ENCODE data around the gene TBC1D32.

Gene TBC1D32

DNA sequence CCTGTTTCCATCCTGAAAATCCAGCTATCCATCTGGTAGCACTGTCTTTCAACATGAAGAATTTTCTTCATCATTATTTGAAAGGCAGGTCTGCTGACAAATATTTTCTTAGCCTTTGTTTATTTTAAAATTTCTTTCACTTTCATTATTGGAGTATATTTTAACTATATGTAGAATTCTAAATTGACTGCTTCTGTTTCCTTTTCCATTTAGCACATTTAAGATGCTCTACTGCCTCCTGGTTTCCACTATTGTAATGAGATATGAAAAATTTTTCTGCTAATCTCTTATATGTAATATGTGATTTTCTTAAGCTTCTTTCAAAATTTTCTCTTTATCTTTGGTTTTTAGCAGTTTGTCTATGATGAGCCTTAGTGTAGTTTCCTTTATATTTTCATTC is 97.3 kb downstream of the TBC1D32 start:
- Histone ChIP-seq H3K9me2 (replicated peaks; ENCODE audit: low read depth, low read length) (no peaks in the 10 kb centered on the region), H3K9me3 (ENCODE audit: insufficient read depth, low read depth, low read length) (no peaks in the 10 kb centered on the region), H3K4me3 (ENCODE audit: low read length, poor library complexity, severe bottlenecking) (no peak overlapping the region), H3K36me3 (ENCODE audit: insufficient read depth, low read length) (peaks cover 10% of the 10 kb centered on the region; the same call in 1 of the 2 replicates), H3K79me2 (ENCODE audit: insufficient read depth, low read length) (no peaks in the 10 kb centered on the region), H3K4me1 (ENCODE audit: insufficient read depth, low read length, poor library complexity, severe bottlenecking) (no peaks in the 10 kb centered on the region), H3K27me3 (ENCODE audit: insufficient read depth, low read length, poor library complexity, severe bottlenecking) (no peaks in the 10 kb centered on the region), H4K20me1 (ENCODE audit: insufficient read depth, low read length, poor library complexity, severe bottlenecking) (no peaks in the 10 kb centered on the region), H2AFZ (ENCODE audit: low read length) (no peak overlapping the region), H3K9ac (ENCODE audit: low read depth, low read length, poor library complexity, severe bottlenecking) (no peak overlapping the region), H3K4me2 (ENCODE audit: low read depth, low read length, poor library complexity, severe bottlenecking) (no peak overlapping the region), H3F3A (ENCODE audit: low read depth) (no peaks in the 10 kb centered on the region)
- TF ChIP-seq, protein P1, sequence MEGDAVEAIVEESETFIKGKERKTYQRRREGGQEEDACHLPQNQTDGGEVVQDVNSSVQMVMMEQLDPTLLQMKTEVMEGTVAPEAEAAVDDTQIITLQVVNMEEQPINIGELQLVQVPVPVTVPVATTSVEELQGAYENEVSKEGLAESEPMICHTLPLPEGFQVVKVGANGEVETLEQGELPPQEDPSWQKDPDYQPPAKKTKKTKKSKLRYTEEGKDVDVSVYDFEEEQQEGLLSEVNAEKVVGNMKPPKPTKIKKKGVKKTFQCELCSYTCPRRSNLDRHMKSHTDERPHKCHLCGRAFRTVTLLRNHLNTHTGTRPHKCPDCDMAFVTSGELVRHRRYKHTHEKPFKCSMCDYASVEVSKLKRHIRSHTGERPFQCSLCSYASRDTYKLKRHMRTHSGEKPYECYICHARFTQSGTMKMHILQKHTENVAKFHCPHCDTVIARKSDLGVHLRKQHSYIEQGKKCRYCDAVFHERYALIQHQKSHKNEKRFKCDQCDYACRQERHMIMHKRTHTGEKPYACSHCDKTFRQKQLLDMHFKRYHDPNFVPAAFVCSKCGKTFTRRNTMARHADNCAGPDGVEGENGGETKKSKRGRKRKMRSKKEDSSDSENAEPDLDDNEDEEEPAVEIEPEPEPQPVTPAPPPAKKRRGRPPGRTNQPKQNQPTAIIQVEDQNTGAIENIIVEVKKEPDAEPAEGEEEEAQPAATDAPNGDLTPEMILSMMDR (conservative IDR thresholded peaks at IDR 0.05; ENCODE audit: low read length), result no peak
- no peak for TF ChIP-seq EZH2phosphoT487 (IDR thresholded peaks at IDR 0.05; ENCODE audit: borderline replicate concordance)

DNA sequence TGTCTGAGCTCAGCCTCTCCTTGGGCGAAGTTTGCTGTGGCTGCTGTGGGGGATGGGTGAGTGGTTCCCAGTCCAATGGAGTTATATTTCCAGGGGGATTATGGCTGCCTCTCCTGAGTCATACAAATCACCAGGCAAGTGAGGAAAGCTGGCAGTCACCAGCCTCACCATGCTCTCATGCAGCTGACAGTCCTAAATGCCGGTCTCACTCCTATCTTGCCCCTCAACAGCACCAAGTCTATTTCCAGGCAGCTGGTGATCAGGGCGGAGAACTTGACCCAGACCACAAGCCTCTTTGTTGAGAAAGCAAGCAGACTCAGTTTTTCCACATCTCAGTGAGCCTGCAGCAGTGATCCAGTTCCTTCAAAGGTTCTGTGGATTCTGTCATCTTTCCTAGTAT is 98.9 kb downstream of the TBC1D32 start:
- no peaks in the 10 kb centered on the region for H3K27me3 ChIP-seq (ENCODE audit: insufficient read depth, low read length, poor library complexity, severe bottlenecking)
- TF ChIP-seq, protein P1 (conservative IDR thresholded peaks at IDR 0.05; ENCODE audit: low read length), result no peak
- TF ChIP-seq EZH2phosphoT487 (IDR thresholded peaks at IDR 0.05; ENCODE audit: borderline replicate concordance), result no peak
- H2AFZ ChIP-seq (ENCODE audit: low read length), result no peak overlapping the region
- H3K4me3 ChIP-seq (ENCODE audit: low read length, poor library complexity, severe bottlenecking), result no peak overlapping the region
- no peaks in the 10 kb centered on the region for H3K9me2 ChIP-seq (replicated peaks; ENCODE audit: low read depth, low read length)
- no peaks in the 10 kb centered on the region for H3K79me2 ChIP-seq (ENCODE audit: insufficient read depth, low read length)
- no peak overlapping the region for H3K4me2 ChIP-seq (ENCODE audit: low read depth, low read length, poor library complexity, severe bottlenecking)
- H4K20me1 ChIP-seq (ENCODE audit: insufficient read depth, low read length, poor library complexity, severe bottlenecking), result no peaks in the 10 kb centered on the region
- no peaks in the 10 kb centered on the region for H3K4me1 ChIP-seq (ENCODE audit: insufficient read depth, low read length, poor library complexity, severe bottlenecking)
- no peaks in the 10 kb centered on the region for H3F3A ChIP-seq (ENCODE audit: low read depth)
- no peak overlapping the region for H3K9ac ChIP-seq (ENCODE audit: low read depth, low read length, poor library complexity, severe bottlenecking)
- no peaks in the 10 kb centered on the region for H3K9me3 ChIP-seq (ENCODE audit: insufficient read depth, low read depth, low read length)
- H3K36me3 ChIP-seq (ENCODE audit: insufficient read depth, low read length), result peaks cover 10% of the 10 kb centered on the region; the same call in 1 of the 2 replicates

DNA sequence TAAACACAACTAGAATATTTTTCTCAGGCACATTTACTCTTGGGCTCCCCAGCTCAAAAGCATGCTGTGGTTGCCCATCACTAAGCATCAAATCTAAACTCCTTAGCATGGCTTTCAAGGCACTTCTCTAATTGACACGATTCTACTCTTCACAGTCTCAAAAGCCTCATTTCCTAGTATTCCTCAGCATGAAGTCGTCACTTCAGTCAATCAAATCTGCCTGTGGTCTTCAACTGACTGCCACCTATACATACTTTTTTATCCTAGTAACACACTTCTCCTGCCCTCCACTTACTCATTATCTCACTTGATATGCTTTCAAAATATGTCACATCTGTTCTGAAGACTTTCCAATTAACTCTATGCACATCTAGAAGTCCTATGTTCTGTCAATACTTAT is 110.3 kb downstream of the TBC1D32 start:
- no peaks in the 10 kb centered on the region for H3K9me2 ChIP-seq (replicated peaks; ENCODE audit: low read depth, low read length)
- H2AFZ ChIP-seq (ENCODE audit: low read length), result no peak overlapping the region
- no peak for TF ChIP-seq EZH2phosphoT487 (IDR thresholded peaks at IDR 0.05; ENCODE audit: borderline replicate concordance)
- TF ChIP-seq, protein P1 (conservative IDR thresholded peaks at IDR 0.05; ENCODE audit: low read length), result no peak
- H3K9me3 ChIP-seq (ENCODE audit: insufficient read depth, low read depth, low read length), result no peaks in the 10 kb centered on the region
- no peaks in the 10 kb centered on the region for H3K79me2 ChIP-seq (ENCODE audit: insufficient read depth, low read length)
- H3K9ac ChIP-seq (ENCODE audit: low read depth, low read length, poor library complexity, severe bottlenecking), result no peak overlapping the region
- no peaks in the 10 kb centered on the region for H4K20me1 ChIP-seq (ENCODE audit: insufficient read depth, low read length, poor library complexity, severe bottlenecking)
- H3K36me3 ChIP-seq (ENCODE audit: insufficient read depth, low read length), result no peaks in the 10 kb centered on the region
- H3F3A ChIP-seq (ENCODE audit: low read depth), result no peaks in the 10 kb centered on the region
- no peaks in the 10 kb centered on the region for H3K27me3 ChIP-seq (ENCODE audit: insufficient read depth, low read length, poor library complexity, severe bottlenecking)
- no peak overlapping the region for H3K4me3 ChIP-seq (ENCODE audit: low read length, poor library complexity, severe bottlenecking)
- no peak overlapping the region for H3K4me2 ChIP-seq (ENCODE audit: low read depth, low read length, poor library complexity, severe bottlenecking)
- H3K4me1 ChIP-seq (ENCODE audit: insufficient read depth, low read length, poor library complexity, severe bottlenecking), result no peaks in the 10 kb centered on the region

All from Loucy (cell line).